ENCODE data around the gene SYT5. TPM values are rescaled to one million over a fixed set of nuclear protein-coding genes. Genes with fewer than 3 reads are reported as not detected.

SYT5 gene
- total and polyA plus RNA-seq, 2 of the 8 experiments (the other 6 are each of a cell fraction or from before 2014, with no cell fraction given) = 0.35 to 0.67 TPM

GRCh38 chr19:55152017-55152416 lies 28.1 kb downstream of the SYT5 start:
- no peak overlapping the region for H4K91ac ChIP-seq (replicated peaks; ENCODE audit: insufficient read length, low read length)
- H2BK5ac ChIP-seq (ENCODE audit: low read depth, low read length) = no peak overlapping the region
- H2AFZ ChIP-seq (ENCODE audit: low read length) = no peak overlapping the region
- H3K4me1 ChIP-seq (replicated peaks in 1 of 4; ENCODE audit: control insufficient read depth in 3 of 4, insufficient read depth in 4 of 4, low read length in 3 of 4) = peaks cover 6 to 23% (median 14%) of the 10 kb centered on the region in 4 experiments
- peak overlapping the region; percentile 32; the same call in 1 of the 2 replicates for H2AK5ac ChIP-seq (ENCODE audit: low read depth, low read length)
- no peak overlapping the region for H2BK20ac ChIP-seq (ENCODE audit: low read length)
- H3K4ac ChIP-seq (replicated peaks; ENCODE audit: insufficient read length, low read depth, low read length) = no peak overlapping the region
- FAIRE-seq (no peak), DNase-seq (ENCODE audit: low read depth in 1 of 2, low spot score in 2 of 2) (no peak)
- 0 out of 2 replicates have a peak overlapping the region, but pooled peaks have one; percentile 60 for H2BK12ac ChIP-seq (ENCODE audit: low read depth, low read length)
- H4K8ac ChIP-seq (ENCODE audit: extremely low read depth, insufficient read depth, low read length) = no peak overlapping the region
- peaks cover 0 to 4% of the 10 kb centered on the region in 2 experiments; a peak in 1 of 4 replicates for H3K9me3 ChIP-seq (ENCODE audit: insufficient read depth in 2 of 2, low read depth in 1 of 2, low read length in 1 of 2)
- no peak overlapping the region for H3K56ac ChIP-seq (replicated peaks; ENCODE audit: insufficient read length, low read depth, low read length)
- H3K4me3 ChIP-seq (ENCODE audit: extremely low read depth in 1 of 4, insufficient read depth in 2 of 4, low read depth in 3 of 4, low read length in 4 of 4) = no peak overlapping the region
- H3K23ac ChIP-seq (ENCODE audit: insufficient read length) = no peak overlapping the region
- H3K27ac ChIP-seq (ENCODE audit: low read depth, low read length) = no peak overlapping the region
- H3K4me2 ChIP-seq (ENCODE audit: insufficient read depth in 1 of 2, low read depth in 2 of 2, low read length in 2 of 2) = no peak overlapping the region
- peak overlapping the region; percentile 18; the same call in 1 of the 2 replicates for H2BK15ac ChIP-seq (ENCODE audit: low read length)
- peaks cover 11% of the 10 kb centered on the region; the same call in 1 of the 2 replicates for H3K23me2 ChIP-seq (ENCODE audit: low read depth, low read length)
- H4K20me1 ChIP-seq (replicated peaks in 1 of 2; ENCODE audit: control insufficient read depth in 1 of 2, insufficient read depth in 2 of 2, low read length in 2 of 2) = no peaks in the 10 kb centered on the region
- no peaks in the 10 kb centered on the region for H3K79me2 ChIP-seq (ENCODE audit: control insufficient read depth in 1 of 2, insufficient read depth in 2 of 2, low read length in 2 of 2)
- H3K18ac ChIP-seq (ENCODE audit: extremely low read depth, low read length) = no peak overlapping the region
- H2BK120ac ChIP-seq (replicated peaks; ENCODE audit: low read depth, low read length) = no peak overlapping the region
- H3K14ac ChIP-seq (ENCODE audit: insufficient read length) = no peak overlapping the region
- no peak overlapping the region for H4K5ac ChIP-seq (ENCODE audit: insufficient read length, low read depth, low read length)
- no peaks in the 10 kb centered on the region for H3K27me3 ChIP-seq (replicated peaks in 1 of 4; ENCODE audit: control insufficient read depth in 3 of 4, extremely low read depth in 1 of 4, insufficient read depth in 3 of 4, low read length in 3 of 4)
- H3K36me3 ChIP-seq (ENCODE audit: control insufficient read depth in 2 of 4, insufficient read depth in 4 of 4, low read length in 3 of 4) = peaks cover 0 to 5% (median 2%) of the 10 kb centered on the region in 4 experiments; a peak in 2 of 8 replicates
- POLR2A ChIA-PET (ENCODE audit: partially characterized antibody) = interaction anchor here (1.0 to 1.4 kb wide), 4 partner anchors 8 to 107 kb away, joined by 3 to 5 read pairs (median 4); partner anchors contain the start of gene PPP6R1
- TF ChIP-seq SAP30 (IDR thresholded peaks at IDR 0.05; ENCODE audit: insufficient read depth, insufficient replicate concordance, low read length) = no peak
- TF ChIP-seq EGR1 (IDR thresholded peaks at IDR 0.05; ENCODE audit: borderline replicate concordance, low read depth, low read length) = peak; percentile 54; the same call in 1 of the 2 replicates
- CTCF ChIA-PET (ENCODE audit: partially characterized antibody) = interaction anchor here (0.6 to 2.3 kb wide), 3 partner anchors 8 to 277 kb away, joined by 3 to 10 read pairs (median 5); no protein-coding TSS in a partner anchor
- H3K79me1 ChIP-seq (ENCODE audit: low read depth, low read length) = peaks cover 3% of the 10 kb centered on the region; the same call in 1 of the 2 replicates
- no peak overlapping the region for H3K9ac ChIP-seq (replicated peaks in 1 of 4; ENCODE audit: extremely low read depth in 1 of 4, low read depth in 3 of 4, low read length in 3 of 4)

Measured in H1 (cell line).